GM19023 (cell line): ENCODE data around the gene OSBPL8.
A peak's percentile ranks its signal among the peaks of the same experiment; 100 is the strongest.
"Not testable (repeated sequence)": the region's sequence is repeated elsewhere in the genome, so short reads cannot be mapped to it uniquely, and the experiment has no call there.

Experiments
- ATAC-seq: cut with Tn5 transposase; IDR thresholded peaks from one replicate; pipeline ENCODE4 v1.9.1; 2021; ENCODE audit warnings: mild to moderate bottlenecking, moderate library complexity; ENCODE audit not compliant: unreplicated experiment

OSBPL8 gene

DNA sequence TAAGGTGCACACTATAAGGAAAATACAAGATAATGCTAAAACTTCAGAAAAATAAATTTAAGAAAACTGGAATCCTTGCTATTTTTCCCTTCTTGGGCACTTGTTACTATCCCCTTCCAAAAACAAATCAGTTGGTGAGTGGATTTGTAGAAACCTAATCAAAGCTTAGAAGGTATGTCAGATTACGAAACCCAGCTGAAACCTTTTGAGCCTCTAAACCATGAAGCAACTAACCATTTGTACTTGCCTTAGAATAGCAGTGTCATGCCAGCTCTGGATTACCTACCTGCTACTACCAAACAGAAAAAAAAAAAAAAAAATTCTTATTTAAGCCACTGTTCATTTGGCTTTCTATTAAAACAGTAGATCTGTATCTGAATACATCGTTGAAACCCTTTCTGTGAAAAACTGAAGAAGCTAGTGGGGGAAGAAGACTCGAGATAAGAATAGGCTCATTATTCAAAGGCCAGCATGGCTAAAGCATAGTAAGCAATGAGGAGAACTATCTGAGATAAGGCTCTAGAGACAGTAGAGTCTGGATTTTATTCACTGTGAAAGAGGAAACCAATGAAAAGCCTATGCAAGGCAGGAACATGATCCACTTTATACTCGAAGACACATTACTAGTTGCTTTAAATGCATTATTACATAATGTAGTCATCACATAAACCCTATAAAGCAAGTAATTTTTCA is 30.2 kb downstream of the OSBPL8 start:
- ATAC-seq: no peak

DNA sequence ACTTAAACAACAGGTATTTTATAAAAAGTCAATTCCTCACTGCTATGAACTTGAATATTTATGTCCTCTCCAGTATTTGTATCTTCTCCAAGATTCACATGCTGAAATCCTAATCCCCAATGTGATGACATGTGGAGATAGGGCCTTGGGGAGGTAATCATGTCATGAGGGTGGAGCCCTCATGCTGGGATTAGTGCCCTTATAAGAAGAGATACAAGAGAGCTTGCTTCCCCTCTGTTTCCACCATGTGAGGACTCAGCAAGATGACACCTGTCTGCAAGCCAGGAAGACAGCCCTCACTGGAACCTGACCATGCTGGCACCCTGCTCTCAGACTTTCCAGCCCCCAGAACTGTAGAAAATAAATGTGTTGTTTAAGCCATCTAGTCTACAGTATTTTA is 36.2 kb downstream of the OSBPL8 start:
- no peak for ATAC-seq

DNA sequence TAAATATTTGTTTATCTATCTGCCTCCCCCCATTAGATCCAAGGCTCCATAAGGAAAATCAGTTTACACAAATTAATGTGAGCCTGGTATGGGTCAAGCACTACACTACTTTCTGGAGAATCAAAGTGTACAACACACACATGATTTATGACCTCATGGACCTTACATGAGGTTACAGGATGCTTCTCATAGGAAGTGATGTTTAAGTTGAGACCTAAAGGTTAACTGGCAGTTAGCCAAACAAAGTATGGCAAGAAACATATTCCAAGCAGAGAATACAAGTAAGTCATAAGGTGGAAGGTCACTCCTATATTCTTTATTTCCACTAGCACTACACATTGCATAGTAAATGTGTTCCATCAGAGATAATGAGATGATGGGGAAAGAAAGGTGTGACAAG is 39.2 kb downstream of the OSBPL8 start:
- ATAC-seq: no peak

DNA sequence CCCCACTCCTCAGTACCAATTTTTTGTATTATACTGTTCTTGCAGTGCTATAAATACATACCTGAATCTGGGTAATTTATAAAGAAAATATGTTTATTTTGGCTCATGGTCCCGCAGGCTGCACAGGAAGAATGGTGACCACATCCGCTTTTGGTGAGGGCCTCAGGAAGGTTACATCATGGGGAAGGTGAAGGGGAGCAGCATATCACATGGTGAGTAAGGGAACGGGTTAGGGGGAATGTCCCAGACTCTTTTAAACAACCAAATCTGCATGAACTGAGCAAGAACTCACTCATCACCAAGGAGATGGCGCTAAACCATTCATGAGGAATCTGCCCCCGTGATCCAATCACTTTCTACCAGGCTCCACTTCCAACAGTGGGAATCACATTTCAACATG is 40.0 kb downstream of the OSBPL8 start:
- no peak for ATAC-seq

DNA sequence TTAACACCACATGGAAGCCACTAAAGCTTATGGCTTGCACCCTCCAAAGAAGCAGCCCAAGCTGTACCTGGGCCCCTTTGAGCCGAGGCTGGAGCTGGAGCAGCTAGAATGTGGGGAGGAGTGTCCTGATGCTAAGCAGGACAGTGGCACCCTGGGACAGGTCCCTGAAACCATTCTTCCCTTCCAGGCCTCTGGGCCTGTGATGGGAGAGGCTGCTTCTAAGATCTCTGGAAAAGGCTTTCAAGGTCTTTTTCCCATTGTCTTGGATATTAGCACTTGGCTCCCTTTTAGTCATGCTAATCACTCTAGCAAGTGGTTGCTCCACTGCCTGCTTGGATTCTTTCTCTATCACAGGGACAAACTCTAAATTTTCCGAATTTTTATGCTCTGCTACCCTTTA is 40.9 kb downstream of the OSBPL8 start:
- no peak for ATAC-seq

DNA sequence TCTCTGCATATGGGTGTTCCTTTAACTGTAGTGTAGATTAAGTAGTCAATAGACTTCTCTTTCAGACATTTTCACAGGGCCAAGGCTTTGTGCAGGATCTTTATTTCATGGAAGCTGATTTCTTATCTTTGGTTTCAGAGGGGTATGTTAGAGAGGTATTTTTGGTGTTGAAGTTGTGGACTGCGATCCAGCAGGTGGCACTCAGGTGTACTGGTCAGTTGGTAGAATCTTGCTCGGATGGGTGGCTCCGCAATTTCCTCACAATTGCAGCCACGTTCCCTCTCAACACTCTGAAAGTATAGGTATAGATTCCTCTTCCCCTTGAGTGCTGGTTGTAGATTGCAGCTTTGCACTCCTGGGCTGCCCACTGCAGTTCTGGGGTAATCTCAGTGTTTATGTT is 44.3 kb downstream of the OSBPL8 start:
- ATAC-seq: no peak

DNA sequence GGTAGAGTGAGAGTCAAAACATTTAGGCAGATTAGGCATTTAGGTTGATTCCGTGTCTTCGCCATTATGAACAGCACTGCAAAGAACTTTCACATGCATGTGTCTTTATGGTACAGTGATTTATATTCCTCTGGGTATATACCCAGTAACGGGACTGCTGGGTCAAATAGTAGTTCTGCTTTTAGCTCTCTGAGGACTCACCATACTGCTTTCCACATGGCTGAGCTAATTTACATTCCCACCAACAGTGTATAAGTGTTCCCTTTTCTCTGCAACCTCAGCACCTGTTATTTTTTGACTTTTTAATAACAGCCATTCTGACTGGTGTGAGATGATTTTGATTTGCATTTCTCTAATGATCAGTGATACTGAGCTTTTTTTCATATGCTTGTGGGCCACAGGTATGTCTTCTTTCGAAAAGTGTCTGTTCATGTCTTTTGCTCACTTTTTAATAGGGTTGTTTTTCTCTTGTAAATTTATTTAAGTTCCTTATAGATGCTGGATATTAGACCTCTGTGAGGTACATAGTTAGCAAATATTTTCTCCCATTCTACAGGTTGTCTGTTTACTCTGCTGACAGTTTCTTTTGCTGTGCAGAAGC is 48.4 kb downstream of the OSBPL8 start:
- ATAC-seq: peak; percentile 89

DNA sequence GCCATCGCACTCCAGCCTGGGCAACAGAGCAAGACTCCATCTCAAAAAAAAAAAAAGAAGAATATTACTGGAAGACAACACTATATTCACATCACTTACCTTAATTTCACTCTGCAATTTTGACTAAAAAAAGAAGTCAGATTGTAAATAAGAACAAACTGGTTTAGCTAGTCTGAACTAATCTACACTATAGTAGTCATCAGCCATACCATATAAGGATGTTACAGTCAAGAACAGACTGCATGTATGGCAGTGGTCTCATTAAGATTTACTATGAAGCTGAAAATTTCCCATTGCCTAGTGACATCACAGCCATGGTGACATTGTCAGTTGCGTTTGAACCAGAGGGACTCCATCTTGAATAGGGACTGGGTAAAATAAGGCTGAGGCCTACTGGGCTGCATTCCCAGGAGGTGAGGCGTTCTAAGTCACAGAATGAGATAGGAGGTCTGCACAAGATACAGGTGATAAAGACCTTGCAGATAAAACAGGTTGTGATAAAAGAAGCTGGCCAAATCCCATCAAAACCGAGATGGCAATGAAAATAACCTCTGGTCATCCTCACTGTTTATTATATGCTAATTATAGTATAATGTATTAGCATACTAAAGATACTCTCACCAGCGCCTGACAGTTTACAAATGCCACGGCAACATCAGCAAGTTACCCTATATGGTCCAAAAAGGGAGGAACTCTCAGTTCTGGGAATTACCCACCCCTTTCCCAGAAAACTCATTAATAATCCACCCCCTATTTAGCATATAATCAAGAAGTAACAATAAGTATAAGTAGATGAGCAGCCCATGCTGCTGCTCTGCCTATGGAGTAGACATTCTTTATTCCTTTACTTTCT is 51.2 kb downstream of the OSBPL8 start:
- no peak for ATAC-seq

DNA sequence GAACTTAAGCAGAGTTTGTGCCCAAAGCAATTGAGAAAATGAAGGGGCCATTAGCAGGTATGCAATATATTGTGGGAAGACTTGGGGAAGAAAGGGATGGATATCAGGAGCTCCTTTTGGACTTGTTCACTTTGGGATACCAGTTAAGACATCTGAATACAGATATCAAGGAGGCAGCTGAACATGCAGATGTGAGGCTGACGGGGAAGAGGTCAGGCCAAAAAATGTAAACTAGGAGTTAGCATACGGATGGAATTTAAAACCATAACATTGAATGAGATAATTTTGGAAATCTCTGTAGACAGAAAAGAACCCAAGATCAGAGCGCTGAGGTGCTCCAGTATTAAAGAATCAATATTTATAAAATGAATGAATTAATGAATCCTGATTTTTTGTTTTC is 53.4 kb downstream of the OSBPL8 start:
- ATAC-seq: no peak

DNA sequence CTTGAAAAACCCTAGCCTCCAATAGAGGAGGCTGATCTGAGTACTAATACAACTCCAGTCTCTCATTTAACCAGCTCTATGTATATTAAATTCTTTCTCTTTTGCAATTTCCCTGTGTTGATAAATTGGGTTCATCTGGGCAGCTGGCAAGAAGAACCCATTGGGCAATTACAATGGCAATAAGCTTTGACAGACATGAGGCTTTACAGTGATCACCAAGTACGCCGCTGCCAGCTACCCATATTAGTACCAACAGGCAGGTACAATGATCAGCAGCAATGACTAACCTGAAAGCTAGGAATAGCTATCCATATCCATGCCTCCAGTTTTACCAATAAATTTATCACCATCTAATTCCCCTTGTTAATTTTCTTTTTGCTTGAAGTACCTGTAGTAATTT is 54.5 kb downstream of the OSBPL8 start:
- ATAC-seq: no peak

DNA sequence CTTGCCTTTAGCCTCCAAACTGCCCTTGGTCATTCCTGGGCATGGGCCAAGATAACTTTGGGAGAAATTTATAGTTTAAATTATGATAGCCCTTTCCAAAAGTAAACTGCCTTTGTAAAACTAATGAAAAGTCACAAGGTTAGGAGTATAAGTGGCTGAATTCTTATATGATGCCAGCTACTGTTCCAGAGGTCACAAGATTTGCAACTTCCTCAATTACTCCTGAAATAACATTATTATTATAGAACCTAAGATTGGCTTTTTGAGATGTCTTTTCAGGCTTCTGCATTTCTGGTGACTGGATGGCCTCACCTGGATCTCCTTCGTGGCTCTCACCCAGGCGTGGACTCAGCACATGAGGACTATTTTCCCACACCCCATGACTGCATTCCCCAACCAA is 55.0 kb downstream of the OSBPL8 start:
- ATAC-seq: no peak

DNA sequence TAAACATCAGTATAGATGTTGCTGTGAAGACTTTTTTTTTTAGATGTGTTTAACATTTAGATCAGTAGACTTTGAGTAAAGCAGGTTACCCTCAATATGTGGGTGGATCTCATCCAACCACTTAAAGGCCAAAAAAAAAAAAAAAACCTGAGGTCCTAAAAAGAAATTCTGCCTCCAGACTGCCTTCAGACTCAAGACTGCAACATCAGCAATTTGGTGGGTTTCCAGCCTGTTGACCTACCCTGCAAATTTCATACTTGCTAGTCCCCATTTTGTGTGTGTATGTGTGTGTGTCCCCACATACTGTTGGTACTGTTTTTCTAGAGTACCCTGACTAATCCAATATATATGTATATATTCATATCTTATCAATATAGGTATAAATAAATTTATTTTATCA is 55.6 kb downstream of the OSBPL8 start:
- ATAC-seq: no peak

DNA sequence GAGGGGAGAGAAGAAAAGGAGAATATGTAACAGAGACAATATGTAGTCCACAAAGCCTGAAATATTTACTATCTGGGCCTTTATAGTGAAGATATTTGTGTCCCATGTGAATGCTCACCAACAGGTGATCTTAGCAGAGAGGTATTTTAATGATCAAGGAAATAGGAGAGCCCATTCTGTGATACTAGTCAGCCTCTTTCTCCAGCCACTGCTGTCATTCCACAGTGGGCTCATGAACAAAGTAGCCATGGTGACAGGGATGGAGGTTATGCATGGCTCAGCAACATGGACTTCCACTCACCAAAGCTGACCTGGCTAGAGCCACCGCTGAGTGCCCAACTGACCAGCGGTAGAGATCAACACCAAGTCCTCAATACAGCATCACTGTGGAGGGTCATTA is 58.2 kb downstream of the OSBPL8 start:
- ATAC-seq: no peak

DNA sequence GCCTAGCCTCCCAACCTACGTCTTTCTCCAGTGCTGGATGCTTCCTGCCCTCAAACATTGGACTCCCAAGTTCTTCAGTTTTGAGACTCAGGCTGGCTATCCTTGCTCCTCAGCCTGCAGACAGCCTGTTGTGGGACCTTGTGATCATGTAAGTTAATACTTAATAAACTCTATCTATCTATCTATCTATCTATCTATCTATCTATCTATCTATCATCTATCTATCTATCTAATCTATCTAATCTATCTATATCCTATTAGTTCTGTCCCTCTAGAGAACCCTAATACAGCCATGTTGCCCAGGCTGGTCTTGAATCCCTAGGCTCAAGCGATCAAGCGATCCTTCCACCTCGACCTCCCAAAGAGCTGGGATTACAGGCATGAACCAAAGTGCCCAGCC is 60.4 kb downstream of the OSBPL8 start:
- not testable (repeated sequence) for ATAC-seq

DNA sequence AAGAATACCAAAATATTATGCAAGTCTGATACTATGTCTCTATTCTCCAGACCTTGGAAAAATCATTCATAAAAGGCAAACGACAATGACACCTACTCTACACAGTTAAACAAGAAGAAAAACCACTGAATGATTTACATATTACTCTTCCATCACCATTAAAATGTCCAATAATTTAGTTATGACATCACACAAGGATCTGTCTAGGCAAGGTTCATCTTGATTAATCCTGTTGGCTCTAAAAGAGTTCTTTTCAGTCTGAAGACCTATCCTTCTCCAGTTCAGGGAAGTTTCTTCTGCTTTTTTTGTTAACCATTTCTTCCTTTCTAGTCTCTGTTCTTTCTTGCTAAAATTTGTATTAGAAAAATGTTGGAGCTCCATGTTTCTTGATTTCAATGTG is 64.0 kb downstream of the OSBPL8 start:
- no peak for ATAC-seq

DNA sequence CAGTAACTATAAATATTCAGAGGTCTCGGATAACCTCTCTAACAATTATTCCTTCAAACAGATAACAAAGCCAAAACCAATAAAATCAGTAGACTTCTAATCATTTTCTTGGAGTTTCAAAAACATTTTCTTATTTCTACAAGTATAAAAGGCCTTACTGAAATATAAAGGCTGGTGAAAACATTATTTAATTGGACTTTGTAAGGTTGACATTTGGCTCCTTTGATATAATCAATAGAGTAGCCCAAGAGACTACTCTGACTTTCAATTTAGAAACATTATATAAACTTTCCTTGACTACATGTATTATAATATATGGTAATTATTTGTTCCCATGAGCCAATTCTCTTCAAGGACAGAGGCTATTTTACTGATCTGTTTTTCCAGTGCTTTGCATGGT is 68.3 kb downstream of the OSBPL8 start:
- no peak for ATAC-seq

DNA sequence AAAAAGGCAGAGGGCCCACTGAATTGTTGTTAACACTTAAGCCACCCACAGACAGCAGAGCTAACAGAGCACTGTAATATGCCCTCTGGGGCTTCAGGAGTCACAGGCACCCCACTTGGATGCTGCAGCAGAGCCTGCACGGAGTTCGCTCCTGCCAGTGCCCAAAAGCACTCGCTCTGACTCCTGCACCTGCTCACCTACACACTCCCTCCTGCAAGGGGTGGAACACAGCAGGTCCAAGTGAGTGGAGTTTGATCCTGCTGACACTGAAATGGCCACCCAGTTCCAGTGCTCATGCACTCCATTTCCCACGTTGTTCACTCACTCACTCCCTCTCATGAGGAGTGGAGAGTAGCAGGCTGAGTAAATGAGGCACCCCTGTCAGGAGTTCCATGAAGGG is 68.8 kb downstream of the OSBPL8 start:
- no peak for ATAC-seq

DNA sequence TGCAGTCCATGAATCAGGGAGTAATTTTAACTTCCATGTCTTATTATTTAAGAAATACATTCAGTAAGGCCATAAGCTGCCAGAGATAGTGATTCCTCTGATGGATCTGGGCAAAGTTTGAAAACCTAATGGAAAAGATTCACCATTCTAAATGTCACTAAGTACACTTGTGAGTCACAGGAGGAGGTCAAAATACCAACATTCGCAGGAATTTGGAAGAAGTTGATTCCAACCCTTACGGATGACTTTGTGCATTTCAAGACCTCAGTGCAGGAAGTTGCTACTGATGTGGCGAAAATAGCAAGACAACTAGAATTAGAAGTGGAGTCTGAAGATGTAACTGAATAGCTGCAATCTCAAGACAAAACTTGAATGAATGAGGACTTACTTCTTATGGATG is 69.8 kb downstream of the OSBPL8 start:
- ATAC-seq: no peak

DNA sequence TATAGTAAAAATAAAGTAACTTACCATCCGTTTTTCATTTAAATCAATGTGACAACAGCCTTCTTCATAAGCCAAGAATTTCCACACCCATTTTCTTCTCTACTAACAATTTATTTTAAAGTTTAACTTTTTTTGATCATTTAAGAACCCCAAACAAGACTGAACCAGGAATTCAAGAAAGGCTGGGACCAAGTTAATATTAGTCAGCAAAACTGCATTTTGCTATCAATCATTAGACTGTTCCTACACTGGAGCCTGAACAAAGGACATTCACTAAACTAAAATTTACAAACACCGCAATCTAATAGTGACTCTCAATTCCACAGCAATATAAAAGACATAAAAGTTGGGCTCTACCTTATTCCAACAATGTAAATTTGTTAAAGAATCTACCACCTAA is 73.6 kb downstream of the OSBPL8 start:
- ATAC-seq: no peak

DNA sequence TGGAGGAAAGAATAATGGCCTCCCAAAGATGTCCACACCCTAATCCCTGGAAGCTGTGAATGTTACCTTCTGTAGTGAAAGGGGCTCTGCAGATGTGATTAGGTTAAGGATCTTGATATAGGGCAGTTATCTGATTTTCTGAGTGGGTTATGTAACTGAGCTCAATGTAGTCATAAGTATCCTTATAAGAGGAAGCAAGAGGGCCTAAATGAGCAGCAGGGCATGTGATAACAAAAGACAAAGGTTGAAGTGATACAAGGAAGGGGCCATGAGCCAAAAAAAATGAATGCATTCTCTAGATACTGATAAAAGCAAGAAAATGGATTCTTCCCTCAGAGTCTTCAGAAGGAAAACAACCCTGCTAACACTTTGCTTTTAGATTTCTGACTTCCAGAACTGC is 78.8 kb downstream of the OSBPL8 start:
- ATAC-seq: no peak

DNA sequence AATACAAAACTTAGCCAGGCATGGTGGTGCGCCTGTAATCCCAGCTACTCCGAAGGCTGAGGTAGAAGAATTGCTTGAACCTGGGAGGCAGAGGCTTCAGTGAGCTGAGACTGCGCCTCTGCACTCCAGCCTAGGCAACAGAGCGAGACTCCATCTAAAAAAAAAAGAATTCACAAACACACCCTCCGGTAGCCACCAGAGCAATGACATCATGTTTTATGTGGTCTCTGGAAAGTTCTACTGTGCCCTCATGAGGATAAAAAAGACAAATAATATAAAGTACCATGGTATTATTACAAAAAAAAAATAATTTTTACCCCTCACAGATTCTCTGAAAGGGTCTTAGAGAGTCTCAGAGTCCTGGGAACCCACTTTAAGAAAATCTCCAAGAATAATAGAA is 81.5 kb downstream of the OSBPL8 start:
- ATAC-seq: no peak

DNA sequence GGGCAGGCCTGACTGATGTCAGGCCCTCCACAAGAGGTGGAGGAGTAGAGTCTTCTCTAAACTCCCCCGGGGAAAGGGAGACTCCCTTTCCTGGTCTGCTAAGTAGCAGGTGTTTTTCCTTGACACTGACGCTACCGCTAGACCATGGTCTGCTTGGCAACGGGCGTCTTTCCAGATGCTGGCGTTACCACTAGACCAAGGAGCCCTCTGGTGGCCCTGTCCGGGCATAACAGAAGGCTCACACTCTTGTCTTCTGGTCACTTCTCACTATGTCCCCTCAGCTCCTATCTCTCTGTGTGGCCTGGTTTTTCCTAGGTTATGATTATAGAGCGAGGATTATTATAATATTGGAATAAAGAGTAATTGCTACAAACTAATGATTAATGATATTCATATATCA is 86.7 kb downstream of the OSBPL8 start:
- ATAC-seq: not testable (repeated sequence)
